Stimulated activated effector memory CD8-positive, alpha-beta T cell treated with anti-CD3 and anti-CD28 coated beads, Interleukin-12 subunit alpha, Interleukin-12 subunit beta, amount 100 ng/mL, for 72 hours (primary cell): ENCODE measurements around the gene DCAF4.
"Not testable (repeated sequence)": the region's sequence is repeated elsewhere in the genome, so short reads cannot be mapped to it uniquely, and the experiment has no call there.

Source experiments
- ATAC-seq: fragments of 150-1000 bp; cut with Tn5 transposase; 2 replicates; pipeline ENCODE4 v1.10.0; 2021
- DNase-seq, 2 donors: peaks; one replicate each; pipeline ENCODE4 v3.0.0; 2021 to 2022; ENCODE audit warnings: low spot score in 2 of 2
- H3K27ac Mint-ChIP-seq: one replicate; pipeline ENCODE4 v1.8.0; 2022; ENCODE audit warnings: mild to moderate bottlenecking, mixed read lengths
- H3K36me3 Mint-ChIP-seq: one replicate; pipeline ENCODE4 v1.8.0; 2022; ENCODE audit warnings: mild to moderate bottlenecking, mixed read lengths
- H3K4me1 Mint-ChIP-seq: one replicate; pipeline ENCODE4 v1.8.0; 2022; ENCODE audit warnings: mixed read lengths
- H3K4me3 Mint-ChIP-seq: one replicate; pipeline ENCODE4 v1.8.0; 2022; ENCODE audit warnings: mild to moderate bottlenecking, mixed read lengths
- H3K9me3 Mint-ChIP-seq: one replicate; pipeline ENCODE4 v1.8.0; 2022; ENCODE audit warnings: mixed read lengths

DCAF4 gene

DNA sequence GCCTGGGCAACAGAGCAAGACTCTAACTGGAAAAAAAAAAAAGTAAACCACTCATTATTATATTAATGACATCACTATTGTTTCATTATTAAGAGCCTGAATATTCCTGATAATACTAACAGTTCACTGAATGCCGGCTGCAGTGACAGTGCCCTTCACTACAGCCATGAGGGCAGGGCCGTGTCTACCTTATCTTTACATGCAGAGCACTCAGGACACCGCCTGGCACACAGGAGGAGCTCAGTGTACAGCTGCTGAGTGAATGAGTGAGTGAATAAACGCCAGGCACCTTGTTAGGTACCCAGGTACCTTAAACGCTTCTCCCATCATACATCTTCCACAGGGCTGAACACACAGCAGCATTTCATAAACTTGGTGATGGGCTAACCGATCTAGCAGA, 77.4 kb downstream of the DCAF4 start:
- no peak overlapping the region for H3K4me3 Mint-ChIP-seq
- DNase-seq = no peak
- H3K36me3 Mint-ChIP-seq = peaks cover 45% of the 10 kb centered on the region
- no peak overlapping the region for H3K27ac Mint-ChIP-seq
- ATAC-seq = no peak
- H3K4me1 Mint-ChIP-seq = peaks cover 6% of the 10 kb centered on the region
- H3K9me3 Mint-ChIP-seq = no peaks in the 10 kb centered on the region

DNA sequence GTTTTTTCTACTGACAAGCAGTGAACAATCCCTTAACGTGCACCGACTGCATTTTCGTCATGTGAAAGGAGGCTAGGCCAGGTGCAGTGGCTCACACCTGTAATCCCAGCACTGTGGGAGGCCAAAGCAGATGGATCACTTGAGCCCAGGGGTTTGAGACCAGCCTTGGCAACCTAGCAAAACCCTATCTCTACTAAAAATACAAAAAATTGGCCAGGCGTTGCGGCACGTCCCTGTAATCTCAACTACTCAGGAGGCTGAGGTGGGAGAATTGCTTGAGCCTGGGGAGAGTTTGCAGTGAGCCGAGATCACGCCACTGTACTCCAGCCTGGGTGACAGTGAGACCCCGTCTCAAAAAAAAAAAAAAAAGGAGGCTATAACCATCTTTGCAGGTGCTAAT, 78.4 kb downstream of the DCAF4 start:
- peaks cover 45% of the 10 kb centered on the region for H3K36me3 Mint-ChIP-seq
- H3K9me3 Mint-ChIP-seq, H3K4me3 Mint-ChIP-seq, H3K27ac Mint-ChIP-seq, H3K4me1 Mint-ChIP-seq, ATAC-seq, DNase-seq: not testable (repeated sequence)

DNA sequence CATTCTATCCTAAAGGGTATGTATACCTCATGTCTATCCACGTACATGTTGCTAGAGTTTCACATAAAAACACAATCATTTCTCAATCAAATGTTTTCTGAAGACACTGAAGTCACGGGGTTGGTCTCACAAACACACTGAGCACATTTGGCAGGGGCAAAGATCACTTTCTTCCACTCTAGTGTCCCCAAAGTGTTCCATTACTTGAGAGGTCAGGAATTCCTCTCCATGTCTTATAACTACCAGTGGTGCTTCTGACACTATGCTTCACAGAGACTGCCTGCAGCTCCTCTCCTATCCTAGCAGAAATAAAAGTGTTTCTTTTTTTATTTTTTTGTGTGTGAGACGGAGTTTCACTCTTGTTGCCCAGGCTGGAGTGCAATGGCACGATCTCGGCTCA, 81.6 kb downstream of the DCAF4 start:
- H3K9me3 Mint-ChIP-seq = no peaks in the 10 kb centered on the region
- ATAC-seq (no peak), DNase-seq (no peak)
- H3K4me3 Mint-ChIP-seq = no peak overlapping the region
- H3K4me1 Mint-ChIP-seq = peaks cover 15% of the 10 kb centered on the region
- no peak overlapping the region for H3K27ac Mint-ChIP-seq
- H3K36me3 Mint-ChIP-seq = peaks cover 70% of the 10 kb centered on the region

DNA sequence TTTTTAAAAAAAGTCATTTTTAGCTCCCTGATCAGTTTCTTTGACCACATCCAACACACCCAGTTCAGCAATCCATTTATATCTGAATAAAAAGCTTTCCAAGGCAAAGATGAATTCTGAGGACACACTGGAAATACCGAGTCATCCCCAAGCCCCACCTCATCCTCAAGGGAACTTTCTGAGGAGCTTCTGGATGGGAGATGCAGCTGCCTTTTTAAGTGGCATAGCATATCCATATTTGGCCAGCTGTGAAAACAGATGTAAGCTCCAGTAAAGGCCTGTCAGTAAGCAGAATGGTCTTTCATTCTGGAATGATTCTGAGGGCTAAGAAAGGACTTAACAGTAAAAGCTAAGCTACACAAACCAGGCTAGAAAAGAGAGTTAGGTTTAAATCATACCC, 82.2 kb downstream of the DCAF4 start:
- H3K36me3 Mint-ChIP-seq = peaks cover 71% of the 10 kb centered on the region
- no peak for ATAC-seq
- H3K4me3 Mint-ChIP-seq = no peak overlapping the region

More for the DNA sequence above, 82.2 kb downstream of the DCAF4 start:
- H3K27ac Mint-ChIP-seq = no peak overlapping the region
- no peaks in the 10 kb centered on the region for H3K9me3 Mint-ChIP-seq
- H3K4me1 Mint-ChIP-seq = peaks cover 22% of the 10 kb centered on the region
- DNase-seq = no peak
